ENCODE data around the gene UNC45A.

- no peak for TF ChIP-seq CTCF (conservative IDR thresholded peaks at IDR 0.05; ENCODE audit: low read depth, low read length)
- TF ChIP-seq BHLHE40 (IDR thresholded peaks at IDR 0.05; ENCODE audit: low read depth, low read length), result no peak
- no peak for TF ChIP-seq NFE2L2 (IDR thresholded peaks at IDR 0.05; ENCODE audit: low read depth, low read length)
- TF ChIP-seq POLR2A (IDR thresholded peaks at IDR 0.05; ENCODE audit: low read depth, low read length), result no peak
- TF ChIP-seq USF2 (IDR thresholded peaks at IDR 0.05; ENCODE audit: low read depth, low read length), result no peak
- no peak for TF ChIP-seq MAZ (IDR thresholded peaks at IDR 0.05; ENCODE audit: borderline replicate concordance, low read depth, low read length)
- TF ChIP-seq FOS (IDR thresholded peaks at IDR 0.05; ENCODE audit: low read depth, low read length), result no peak
- TF ChIP-seq RAD21 (IDR thresholded peaks at IDR 0.05; ENCODE audit: low read length), result no peak
- no peak for TF ChIP-seq CHD1 (IDR thresholded peaks at IDR 0.05; ENCODE audit: low read depth, low read length)
- TF ChIP-seq SMC3 (IDR thresholded peaks at IDR 0.05; ENCODE audit: low read depth, low read length), result no peak
Observed at GRCh38 chr15:90998737-90999136, 63.7 kb downstream of the UNC45A start.

Data from IMR-90 (cell line).